HepG2 (cell line): ENCODE measurements around the gene SLC38A3. TPM values are rescaled to one million over a fixed set of nuclear protein-coding genes. Genes with fewer than 3 reads are reported as not detected.
A peak's percentile ranks its signal among the peaks of the same experiment; 100 is the strongest.

Experiments
- FIP1L1 ChIP-seq: fragments of 200-400 bp; formaldehyde crosslinking; IDR thresholded peaks from 2 replicates; pipeline ENCODE4 v1.6.1; 2018; ENCODE audit warnings: low read depth, mild to moderate bottlenecking, low read length, moderate library complexity, borderline replicate concordance; ENCODE audit not compliant: insufficient read depth
- FOXA1 ChIP-seq, 2 experiments: fragments of 450-650 bp in 1 of 2; sonication (generic) in 1 of 2; formaldehyde crosslinking in 1 of 2; IDR thresholded peaks; 2 replicates each; pipeline versions ENCODE4 v1.4.0 to v1.6.1; 2016 to 2020; ENCODE audit warnings: missing genetic modification reagents in 1 of 2
- ONECUT2 ChIP-seq: sonication (generic); formaldehyde crosslinking; IDR thresholded peaks from 2 replicates; pipeline ENCODE4 v1.4.0; 2020; ENCODE audit warnings: missing genetic modification reagents
- PRMT3 ChIP-seq: sonication (generic); formaldehyde crosslinking; IDR thresholded peaks from 2 replicates; pipeline ENCODE4 v1.8.1; 2022; ENCODE audit warnings: low read depth, mild to moderate bottlenecking, moderate library complexity, missing genetic modification reagents, borderline replicate concordance
- TARDBP ChIP-seq: sonication (generic); formaldehyde crosslinking; IDR thresholded peaks from 2 replicates; pipeline ENCODE4 v1.8.0; 2022; ENCODE audit warnings: mild to moderate bottlenecking, missing genetic modification reagents
- TBL1XR1 ChIP-seq: fragments of 150-350 bp; IDR thresholded peaks from 2 replicates; pipeline ENCODE4 v1.6.1; 2014; ENCODE audit warnings: borderline replicate concordance, low read length; ENCODE audit not compliant: partially characterized antibody
- TCF12 ChIP-seq, 2 experiments: fragments of 450-650 bp in 1 of 2; sonication (generic) in 1 of 2; formaldehyde crosslinking in 1 of 2; IDR thresholded peaks; 2 replicates each; pipeline versions ENCODE4 v1.6.1 to v1.8.0; 2017 to 2022; ENCODE audit warnings: antibody characterized with exemption in 1 of 2, mild to moderate bottlenecking in 1 of 2, missing genetic modification reagents in 1 of 2, moderate library complexity in 1 of 2
- UBTF ChIP-seq: sonication (generic); formaldehyde crosslinking; IDR thresholded peaks from 2 replicates; pipeline ENCODE4 v1.4.0; 2020; ENCODE audit warnings: mild to moderate bottlenecking, missing genetic modification reagents
- ZNF142 ChIP-seq: sonication (generic); formaldehyde crosslinking; IDR thresholded peaks from 2 replicates; pipeline ENCODE4 v1.4.0; 2020; ENCODE audit warnings: missing genetic modification reagents
- ZNF512B ChIP-seq: sonication (generic); formaldehyde crosslinking; IDR thresholded peaks from 2 replicates; pipeline ENCODE4 v1.5.1; 2020; ENCODE audit warnings: missing genetic modification reagents, mild to moderate bottlenecking, borderline replicate concordance
- ZNF543 ChIP-seq: sonication (generic); formaldehyde crosslinking; IDR thresholded peaks from 2 replicates; pipeline ENCODE4 v1.4.0; 2020; ENCODE audit warnings: mild to moderate bottlenecking, missing genetic modification reagents
- polyA plus RNA-seq, 8 experiments: library from polyadenylated mRNA; depleted of rRNA in 3 of 8; stranded (reverse) in 7 of 8; unstranded in 1 of 8; fragments of >200 nt; fragmentation: Illumina TruSeq in 4 of 8; extraction: Trizol in 4 of 8; gene quantifications; 2 replicates each; pipeline versions ENCODE4 v1.2.1 to v1.2.3, GENCODE V29; 2011 to 2016; ENCODE audit warnings: low read depth in 4 of 8, missing spikeins in 1 of 8, mixed read lengths in 1 of 8; ENCODE audit not compliant: insufficient read depth in 1 of 8
- total RNA-seq, 5 experiments: library from RNA; depleted of rRNA; stranded (reverse); fragments of >200 nt; fragmentation: Illumina TruSeq; extraction: Trizol; gene quantifications; 2 replicates each; pipeline ENCODE4 v1.2.3, GENCODE V29; 2016; ENCODE audit warnings: low read depth in 1 of 5

The SLC38A3 gene
- total and polyA plus RNA-seq, 2 of the 13 experiments (the other 11 are each of a cell fraction or from before 2014, with no cell fraction given), result 29.8 to 164 TPM

DNA sequence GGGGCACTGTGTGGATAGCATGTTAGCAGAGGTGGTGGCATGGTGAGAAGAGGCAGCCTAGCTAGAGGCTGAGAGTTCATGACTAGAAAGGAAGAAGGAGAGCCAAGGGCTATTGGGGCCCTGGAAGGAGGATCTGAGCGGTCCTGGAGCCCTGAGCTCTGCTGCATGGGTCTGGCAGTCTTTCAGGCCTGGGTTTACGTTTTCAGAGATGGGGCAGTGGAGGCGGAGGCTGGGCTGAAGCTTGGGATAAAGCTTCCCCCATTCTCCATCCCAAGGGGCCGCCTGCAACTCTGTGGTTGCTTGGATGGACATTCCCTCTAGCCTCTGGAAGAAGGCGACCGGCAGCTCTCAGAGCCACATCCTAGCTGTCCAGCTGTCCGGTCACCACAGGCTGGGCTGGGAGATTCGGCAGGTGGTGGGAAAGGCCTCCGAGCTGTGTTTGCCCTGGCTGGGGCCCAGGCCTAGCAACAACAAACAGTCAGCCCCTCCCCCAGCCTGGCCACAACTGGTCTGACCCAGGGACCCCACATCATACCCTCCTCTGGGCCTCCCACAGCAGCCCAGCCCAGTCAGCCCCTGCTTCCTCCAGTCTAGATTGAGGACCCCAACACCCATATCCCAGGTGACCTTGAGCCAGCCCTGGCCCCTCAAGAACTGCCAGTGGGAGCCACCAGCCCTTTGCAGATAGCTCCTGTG is 1.8 kb upstream of the SLC38A3 start (continued):
- peak; percentile 82 for TF ChIP-seq UBTF (CRISPR knock-in tag)
- TF ChIP-seq TCF12 (IDR thresholded peaks at IDR 0.05), result no peak
- TF ChIP-seq TCF12 (CRISPR knock-in tag; IDR thresholded peaks at IDR 0.05), result no peak
- TF ChIP-seq FOXA1 (IDR thresholded peaks at IDR 0.05), result no peak
- peak; percentile 87 for TF ChIP-seq FOXA1 (CRISPR knock-in tag; IDR thresholded peaks at IDR 0.05)
- no peak for TF ChIP-seq TARDBP (CRISPR knock-in tag)
- TF ChIP-seq ONECUT2 (CRISPR knock-in tag), result no peak
- TF ChIP-seq TBL1XR1, result no peak
- no peak for TF ChIP-seq FIP1L1
- no peak; the same call in 1 of the 2 replicates for TF ChIP-seq PRMT3 (CRISPR knock-in tag)
- TF ChIP-seq ZNF512B (CRISPR knock-in tag), result no peak
- no peak; the same call in 1 of the 2 replicates for TF ChIP-seq ZNF543 (CRISPR knock-in tag)
- no peak for TF ChIP-seq ZNF142 (CRISPR knock-in tag)
